Panc1 (cell line): ENCODE measurements around the gene GUCY1A2. TPM values are rescaled to one million over a fixed set of nuclear protein-coding genes. Genes with fewer than 3 reads are reported as not detected.

Experiments used
- ATAC-seq: fragments of 200-7000 bp; cut with Tn5 transposase; 2 replicates; pipeline ENCODE4 v1.9.1; 2020; ENCODE audit warnings: mild to moderate bottlenecking, moderate library complexity
- BruUV-seq: library from RNA; stranded (reverse); fragments of 400-500 nt; replicated peaks from 2 replicates; lab custom pipeline; 2021; lab: Mats Ljungman, UMichigan
- CTCF ChIA-PET: fragments of 300-600 bp; sonication (Branson Sonifier 250); formaldehyde crosslinking; loops from one replicate; lab custom pipeline; 2022; ENCODE audit warnings: antibody characterized with exemption; lab: Charles Lee
- POLR2A ChIA-PET: fragments of 300-600 bp; sonication (Branson Sonifier 250); formaldehyde crosslinking; loops from one replicate; lab custom pipeline; 2022; ENCODE audit warnings: antibody characterized with exemption; lab: Charles Lee
- DNase-seq: peaks from one replicate; pipeline ENCODE4 v3.0.0-alpha.2; 2010; ENCODE audit warnings: low read depth, low spot score
- H3K27ac ChIP-seq: 2 replicates; pipeline ENCODE4 v1.5.1; 2011; ENCODE audit warnings: mild to moderate bottlenecking, low read length, inconsistent platforms
- H3K27me3 ChIP-seq: fragments of 200-500 bp; sonication (Bioruptor generic); 2 replicates; pipeline ENCODE4 v1.6.0; 2014; ENCODE audit warnings: low read length, inconsistent platforms; ENCODE audit not compliant: control insufficient read depth, insufficient read depth
- H3K36me3 ChIP-seq: fragments of 200-500 bp; sonication (Bioruptor generic); 2 replicates; pipeline ENCODE4 v1.5.1; 2014; ENCODE audit warnings: inconsistent platforms, mild to moderate bottlenecking, low read length, moderate library complexity; ENCODE audit not compliant: control insufficient read depth, insufficient read depth
- H3K4me1 ChIP-seq: 2 replicates; pipeline ENCODE4 v1.5.1; 2011; ENCODE audit warnings: inconsistent platforms, mild to moderate bottlenecking, low read length, moderate library complexity; ENCODE audit not compliant: control insufficient read depth, insufficient read depth
- H3K4me3 ChIP-seq, 2 experiments: 2 replicates each; pipeline ENCODE4 v1.5.1; 2011 to 2012; ENCODE audit warnings: low read depth in 2 of 2, low read length in 2 of 2, mild to moderate bottlenecking in 2 of 2, inconsistent platforms in 1 of 2, moderate library complexity in 1 of 2
- H3K9me3 ChIP-seq: fragments of 200-500 bp; sonication (Bioruptor generic); 2 replicates; pipeline ENCODE4 v1.5.1; 2014; ENCODE audit warnings: low read depth, mild to moderate bottlenecking, inconsistent platforms, low read length, moderate library complexity; ENCODE audit not compliant: control insufficient read depth, insufficient read depth
- CTCF ChIP-seq: fragments of 450-650 bp; IDR thresholded peaks from 2 replicates; pipeline ENCODE4 v1.5.1; 2017; ENCODE audit warnings: mild to moderate bottlenecking
- POLR2AphosphoS5 ChIP-seq: IDR thresholded peaks from 2 replicates; pipeline ENCODE4 v1.6.1; 2012; ENCODE audit warnings: mild to moderate bottlenecking, low read depth, low read length, moderate library complexity
- SIN3A ChIP-seq: IDR thresholded peaks from 2 replicates; pipeline ENCODE4 v1.6.1; 2012; ENCODE audit warnings: low read depth, mild to moderate bottlenecking, low read length, moderate library complexity, borderline replicate concordance; ENCODE audit not compliant: insufficient read depth
- TCF7L2 ChIP-seq: IDR thresholded peaks from 2 replicates; pipeline ENCODE4 v1.6.1; 2011; ENCODE audit warnings: mild to moderate bottlenecking, low read depth, low read length, inconsistent platforms
- in situ Hi-C: cut with HindIII; loops from 2 replicates; pipeline ENCODE4 v1.10.0; 2016; ENCODE audit warnings: low sequenced_read_pairs, low pct_unique_long_range_greater_than_20kb
- intact Hi-C: fragments of 100-400 bp; cut with micrococcal nuclease; formaldehyde crosslinking; loops from one replicate; pipeline ENCODE4 v1.10.0; 2022; ENCODE audit not compliant: unreplicated experiment
- total RNA-seq: library from RNA; stranded (reverse); gene quantifications from one replicate; pipeline ENCODE4 v1.2.1, GENCODE V29; 2021; ENCODE audit not compliant: unreplicated experiment
- TF ChIP-seq, protein P1 (sequence below), 2 experiments: IDR thresholded peaks; 2 replicates each; pipeline ENCODE4 v1.6.1; 2011 to 2012; ENCODE audit warnings: low read depth in 2 of 2, control low read depth in 1 of 2, low read length in 1 of 2, mild to moderate bottlenecking in 1 of 2, moderate library complexity in 1 of 2; ENCODE audit not compliant: insufficient read depth in 1 of 2

Gene GUCY1A2
- total RNA-seq, 1 experiment from 2014 or later: 1.9 TPM

GRCh38 chr11:106917973-106918372 is 100.3 kb downstream of the GUCY1A2 start:
- no peak for DNase-seq
- Histone ChIP-seq H3K4me3 (no peak overlapping the region), H3K36me3 (no peaks in the 10 kb centered on the region), H3K4me1 (no peaks in the 10 kb centered on the region), H3K27ac (no peak overlapping the region), H3K27me3 (no peaks in the 10 kb centered on the region), H3K9me3 (0 out of 2 replicates have a peak, but pooled peaks cover 2% of the 10 kb centered on the region)
- no peak for ATAC-seq
- BruUV-seq: no TSS peak
- POLR2A ChIA-PET: no interaction called here
- peak; percentile 73 for TF ChIP-seq CTCF
- TF ChIP-seq TCF7L2: no peak
- intact Hi-C loops (no loop called here), in situ Hi-C loops (no loop called here)
- CTCF ChIA-PET: no interaction called here

DNA sequence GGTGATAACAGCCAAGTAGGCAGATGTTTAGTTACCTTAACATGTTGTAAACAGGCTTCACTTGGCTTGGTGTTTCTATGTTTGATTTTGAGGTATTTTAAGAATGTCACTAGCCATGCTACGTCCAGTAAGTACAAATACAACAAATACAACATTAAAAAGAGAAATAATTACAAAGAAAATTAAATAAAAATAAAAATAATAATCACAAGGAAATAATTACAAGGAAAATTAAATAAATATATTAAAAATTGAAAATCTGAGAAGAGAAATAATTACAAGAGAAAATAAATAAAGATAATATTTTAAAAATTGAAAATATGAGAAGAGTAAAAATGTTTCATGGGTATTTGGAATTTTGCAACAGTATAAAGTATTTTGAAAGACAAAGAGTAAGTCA is 103.9 kb downstream of the GUCY1A2 start:
- DNase-seq: no peak
- POLR2A ChIA-PET: no interaction called here
- CTCF ChIA-PET: no interaction called here
- ATAC-seq: no peak
- in situ Hi-C loops: no loop called here
- BruUV-seq: no TSS peak
- H3K9me3 ChIP-seq: 0 out of 2 replicates have a peak, but pooled peaks cover 2% of the 10 kb centered on the region
- H3K4me3 ChIP-seq: no peak overlapping the region
- H3K4me1 ChIP-seq: no peaks in the 10 kb centered on the region
- intact Hi-C loops: no loop called here
- no peak for TF ChIP-seq SIN3A
- no peak for TF ChIP-seq POLR2AphosphoS5
- TF ChIP-seq TCF7L2: no peak
- TF ChIP-seq CTCF: no peak
- TF ChIP-seq, protein P1, sequence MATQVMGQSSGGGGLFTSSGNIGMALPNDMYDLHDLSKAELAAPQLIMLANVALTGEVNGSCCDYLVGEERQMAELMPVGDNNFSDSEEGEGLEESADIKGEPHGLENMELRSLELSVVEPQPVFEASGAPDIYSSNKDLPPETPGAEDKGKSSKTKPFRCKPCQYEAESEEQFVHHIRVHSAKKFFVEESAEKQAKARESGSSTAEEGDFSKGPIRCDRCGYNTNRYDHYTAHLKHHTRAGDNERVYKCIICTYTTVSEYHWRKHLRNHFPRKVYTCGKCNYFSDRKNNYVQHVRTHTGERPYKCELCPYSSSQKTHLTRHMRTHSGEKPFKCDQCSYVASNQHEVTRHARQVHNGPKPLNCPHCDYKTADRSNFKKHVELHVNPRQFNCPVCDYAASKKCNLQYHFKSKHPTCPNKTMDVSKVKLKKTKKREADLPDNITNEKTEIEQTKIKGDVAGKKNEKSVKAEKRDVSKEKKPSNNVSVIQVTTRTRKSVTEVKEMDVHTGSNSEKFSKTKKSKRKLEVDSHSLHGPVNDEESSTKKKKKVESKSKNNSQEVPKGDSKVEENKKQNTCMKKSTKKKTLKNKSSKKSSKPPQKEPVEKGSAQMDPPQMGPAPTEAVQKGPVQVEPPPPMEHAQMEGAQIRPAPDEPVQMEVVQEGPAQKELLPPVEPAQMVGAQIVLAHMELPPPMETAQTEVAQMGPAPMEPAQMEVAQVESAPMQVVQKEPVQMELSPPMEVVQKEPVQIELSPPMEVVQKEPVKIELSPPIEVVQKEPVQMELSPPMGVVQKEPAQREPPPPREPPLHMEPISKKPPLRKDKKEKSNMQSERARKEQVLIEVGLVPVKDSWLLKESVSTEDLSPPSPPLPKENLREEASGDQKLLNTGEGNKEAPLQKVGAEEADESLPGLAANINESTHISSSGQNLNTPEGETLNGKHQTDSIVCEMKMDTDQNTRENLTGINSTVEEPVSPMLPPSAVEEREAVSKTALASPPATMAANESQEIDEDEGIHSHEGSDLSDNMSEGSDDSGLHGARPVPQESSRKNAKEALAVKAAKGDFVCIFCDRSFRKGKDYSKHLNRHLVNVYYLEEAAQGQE (IDR thresholded peaks at IDR 0.05; ENCODE audit: insufficient read depth in 1 of 2, low read depth in 2 of 2, low read length in 1 of 2): no peak
- H3K36me3 ChIP-seq: no peaks in the 10 kb centered on the region
- no peaks in the 10 kb centered on the region for H3K27me3 ChIP-seq
- no peak overlapping the region for H3K27ac ChIP-seq
